Calu3 (cell line): Measurements from ENCODE around the gene SCFD2. TPM values are rescaled to one million over a fixed set of nuclear protein-coding genes. Genes with fewer than 3 reads are reported as not detected.

Source experiments
- BruUV-seq: library from RNA; stranded (reverse); fragments of 400-500 nt; replicated peaks from 2 replicates; lab custom pipeline; 2021; lab: Mats Ljungman, UMichigan
- CTCF ChIA-PET: fragments of 300-600 bp; sonication (Branson Sonifier 250); formaldehyde crosslinking; loops from one replicate; lab custom pipeline; 2022; ENCODE audit warnings: antibody characterized with exemption; lab: Charles Lee
- DNase-seq: peaks from one replicate; pipeline ENCODE4 v3.0.0; 2022
- H3K27ac Mint-ChIP-seq: one replicate; pipeline ENCODE4 v1.8.0; 2022; ENCODE audit warnings: mixed read lengths; ENCODE audit not compliant: unreplicated experiment
- H3K27me3 Mint-ChIP-seq: one replicate; pipeline ENCODE4 v1.8.0; 2022; ENCODE audit warnings: mixed read lengths; ENCODE audit not compliant: unreplicated experiment
- H3K36me3 Mint-ChIP-seq: one replicate; pipeline ENCODE4 v1.8.0; 2022; ENCODE audit warnings: mild to moderate bottlenecking, moderate library complexity, mixed read lengths; ENCODE audit not compliant: insufficient read depth, unreplicated experiment
- H3K4me1 Mint-ChIP-seq: one replicate; pipeline ENCODE4 v1.8.0; 2022; ENCODE audit warnings: mild to moderate bottlenecking, low read depth, mixed read lengths; ENCODE audit not compliant: unreplicated experiment
- H3K4me3 Mint-ChIP-seq: one replicate; pipeline ENCODE4 v1.8.0; 2022; ENCODE audit warnings: mild to moderate bottlenecking, low read depth, moderate library complexity, mixed read lengths; ENCODE audit not compliant: unreplicated experiment
- H3K9me3 Mint-ChIP-seq: one replicate; pipeline ENCODE4 v1.8.0; 2022; ENCODE audit warnings: low read depth, mixed read lengths; ENCODE audit not compliant: unreplicated experiment
- intact Hi-C: fragments of 100-400 bp; cut with micrococcal nuclease; formaldehyde crosslinking; loops from one replicate; pipeline ENCODE4 v1.10.0; 2022; ENCODE audit not compliant: unreplicated experiment
- total RNA-seq: library from RNA; stranded (reverse); gene quantifications from 2 replicates; pipeline ENCODE4 v1.2.3, GENCODE V29; 2022
- TF ChIP-seq, protein P1 (sequence below): fragments of 200-600 bp; IDR thresholded peaks from one replicate; pipeline ENCODE4 v1.8.0; 2022; ENCODE audit warnings: antibody characterized with exemption; ENCODE audit not compliant: unreplicated experiment

The SCFD2 gene
- total RNA-seq, 1 experiment from 2014 or later: 16.7 TPM

DNA sequence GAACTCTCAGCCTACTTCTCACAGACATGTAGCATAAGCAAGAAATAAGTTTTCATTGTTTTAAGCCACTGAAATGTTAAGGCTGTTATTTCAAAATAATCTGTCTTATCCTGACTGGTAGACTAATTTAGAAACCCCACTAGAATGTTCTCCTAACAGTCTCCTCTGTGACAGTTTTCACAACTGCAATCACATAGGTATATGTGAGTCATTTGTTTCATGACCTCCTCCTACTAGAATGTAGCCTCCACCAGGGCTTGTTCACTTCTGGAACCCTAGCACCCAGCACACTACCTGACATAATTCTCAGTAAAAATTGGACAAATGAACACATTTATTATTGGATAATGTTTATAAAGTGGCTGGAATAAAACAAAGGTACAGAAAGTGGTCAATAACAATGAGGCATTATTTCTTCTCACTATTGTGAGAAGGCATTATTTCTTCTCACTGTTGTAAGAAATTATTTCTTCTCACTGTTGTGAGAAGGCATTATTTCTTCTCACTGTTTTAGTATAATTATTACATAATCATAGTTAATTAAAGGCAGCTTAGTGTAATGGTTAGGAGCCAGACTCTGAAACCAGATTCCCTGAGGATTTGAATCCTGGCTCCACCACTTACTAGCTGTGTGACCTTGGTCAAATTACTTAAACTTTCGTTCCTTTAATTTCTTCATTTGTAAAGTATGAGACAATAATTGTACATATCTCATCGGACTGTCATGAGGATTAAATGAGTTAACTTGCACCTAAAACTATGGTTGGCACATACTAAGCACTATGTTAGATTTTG, 252.2 kb downstream of the SCFD2 start:
- H3K27me3 Mint-ChIP-seq: no peaks in the 10 kb centered on the region
- H3K27ac Mint-ChIP-seq: no peak overlapping the region
- H3K4me3 Mint-ChIP-seq: no peak overlapping the region
- DNase-seq: no peak
- TF ChIP-seq, protein P1, sequence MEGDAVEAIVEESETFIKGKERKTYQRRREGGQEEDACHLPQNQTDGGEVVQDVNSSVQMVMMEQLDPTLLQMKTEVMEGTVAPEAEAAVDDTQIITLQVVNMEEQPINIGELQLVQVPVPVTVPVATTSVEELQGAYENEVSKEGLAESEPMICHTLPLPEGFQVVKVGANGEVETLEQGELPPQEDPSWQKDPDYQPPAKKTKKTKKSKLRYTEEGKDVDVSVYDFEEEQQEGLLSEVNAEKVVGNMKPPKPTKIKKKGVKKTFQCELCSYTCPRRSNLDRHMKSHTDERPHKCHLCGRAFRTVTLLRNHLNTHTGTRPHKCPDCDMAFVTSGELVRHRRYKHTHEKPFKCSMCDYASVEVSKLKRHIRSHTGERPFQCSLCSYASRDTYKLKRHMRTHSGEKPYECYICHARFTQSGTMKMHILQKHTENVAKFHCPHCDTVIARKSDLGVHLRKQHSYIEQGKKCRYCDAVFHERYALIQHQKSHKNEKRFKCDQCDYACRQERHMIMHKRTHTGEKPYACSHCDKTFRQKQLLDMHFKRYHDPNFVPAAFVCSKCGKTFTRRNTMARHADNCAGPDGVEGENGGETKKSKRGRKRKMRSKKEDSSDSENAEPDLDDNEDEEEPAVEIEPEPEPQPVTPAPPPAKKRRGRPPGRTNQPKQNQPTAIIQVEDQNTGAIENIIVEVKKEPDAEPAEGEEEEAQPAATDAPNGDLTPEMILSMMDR: no peak
- no peaks in the 10 kb centered on the region for H3K36me3 Mint-ChIP-seq
- BruUV-seq: no TSS peak
- intact Hi-C loops: no loop called here
- CTCF ChIA-PET: no interaction called here
- H3K9me3 Mint-ChIP-seq: peaks cover 4% of the 10 kb centered on the region
- no peaks in the 10 kb centered on the region for H3K4me1 Mint-ChIP-seq

DNA sequence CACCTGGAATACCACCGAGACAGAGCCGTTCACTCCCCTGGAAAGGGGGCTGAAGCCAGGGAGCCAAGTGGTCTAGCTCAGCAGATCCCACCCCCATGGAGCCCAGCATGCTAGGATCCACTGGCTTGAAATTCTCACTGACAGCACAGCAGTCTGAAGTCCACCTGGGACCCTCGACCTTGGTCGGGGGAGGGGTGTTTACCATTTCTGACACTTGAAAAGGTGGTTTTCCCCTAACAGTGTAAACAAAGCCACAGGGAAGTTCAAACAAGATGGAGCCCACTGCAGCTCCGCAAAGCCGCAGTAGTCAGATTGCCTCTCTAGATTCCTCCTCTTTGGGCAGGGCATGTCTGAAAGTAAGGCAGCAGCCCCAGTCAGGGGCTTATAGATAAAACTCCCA, 260.5 kb downstream of the SCFD2 start:
- H3K36me3 Mint-ChIP-seq: no peaks in the 10 kb centered on the region
- BruUV-seq: no TSS peak
- no peak overlapping the region for H3K4me3 Mint-ChIP-seq
- peaks cover 8% of the 10 kb centered on the region for H3K4me1 Mint-ChIP-seq
- H3K27me3 Mint-ChIP-seq: no peaks in the 10 kb centered on the region
- intact Hi-C loops: no loop called here
- CTCF ChIA-PET: no interaction called here
- DNase-seq: no peak
- TF ChIP-seq, protein P1: no peak
- H3K9me3 Mint-ChIP-seq: no peaks in the 10 kb centered on the region
- H3K27ac Mint-ChIP-seq: no peak overlapping the region

DNA sequence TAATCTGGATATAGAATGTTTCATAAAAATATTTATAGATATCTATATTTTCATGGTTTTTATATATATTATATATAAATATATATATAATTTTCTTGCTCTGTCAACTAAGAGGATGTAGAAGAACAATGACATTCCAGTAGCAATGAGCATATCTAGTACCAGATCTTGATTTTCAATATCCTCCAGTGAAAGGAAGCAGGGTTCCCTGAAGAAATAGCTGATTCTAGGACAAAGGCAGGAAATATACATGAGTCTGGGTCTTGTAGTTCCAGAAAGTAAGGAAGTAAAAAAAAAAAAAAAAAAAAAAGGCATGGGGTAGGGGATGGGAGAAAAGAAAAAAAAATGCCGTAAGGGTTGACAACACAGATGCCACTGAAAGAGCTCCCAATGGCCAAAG, 262.4 kb downstream of the SCFD2 start:
- BruUV-seq: no TSS peak
- H3K9me3 Mint-ChIP-seq: peaks cover 3% of the 10 kb centered on the region

DNA sequence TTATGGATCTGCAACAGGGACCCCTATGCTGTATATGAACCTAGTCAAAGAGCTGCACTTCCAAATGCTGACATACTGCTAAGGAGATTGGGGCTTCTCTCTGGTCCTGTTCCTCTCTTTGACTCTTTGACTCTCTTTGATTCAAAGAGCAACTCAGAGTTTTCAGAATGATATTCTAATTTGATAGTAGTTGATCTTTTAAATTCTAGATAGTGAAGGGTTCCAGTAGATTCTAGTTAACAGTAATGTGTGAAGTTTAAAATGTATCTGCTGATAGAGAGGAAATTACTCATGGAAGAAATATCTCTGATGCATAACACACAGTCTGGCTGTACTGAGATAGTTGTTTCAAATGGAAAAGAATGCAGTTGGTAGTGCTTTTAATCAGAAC, 264.7 kb downstream of the SCFD2 start:
- Mint-ChIP-seq H3K36me3 (no peaks in the 10 kb centered on the region), H3K27ac (no peak overlapping the region), H3K27me3 (no peaks in the 10 kb centered on the region), H3K4me1 (no peaks in the 10 kb centered on the region), H3K4me3 (no peak overlapping the region), H3K9me3 (peaks cover 4% of the 10 kb centered on the region)
- no peak for DNase-seq
- TF ChIP-seq, protein P1: no peak
- CTCF ChIA-PET: no interaction called here
- intact Hi-C loops: no loop called here
- BruUV-seq: no TSS peak

More for the DNA sequence above, 262.4 kb downstream of the SCFD2 start:
- Mint-ChIP-seq H3K4me1 (peaks cover 8% of the 10 kb centered on the region), H3K36me3 (no peaks in the 10 kb centered on the region), H3K27ac (no peak overlapping the region), H3K27me3 (no peaks in the 10 kb centered on the region), H3K4me3 (no peak overlapping the region)
- CTCF ChIA-PET: interaction anchor here (0.6 kb wide), 1 partner anchor 1627 kb away, joined by 5 read pairs; no protein-coding TSS in a partner anchor
- TF ChIP-seq, protein P1: no peak
- DNase-seq: no peak
- intact Hi-C loops: no loop called here
